ENCODE data around the gene ATG7. TPM values are rescaled to one million over a fixed set of nuclear protein-coding genes. Genes with fewer than 3 reads are reported as not detected.

Gene ATG7
- total RNA-seq, 1 donor from 2014 or later: 31.3 TPM

GRCh38 chr3:11463591-11463990 lies 191.4 kb downstream of the ATG7 start:
- no peaks in the 10 kb centered on the region for H3K27me3 ChIP-seq (ENCODE audit: control insufficient read depth, insufficient read depth, low read length)
- no peak for TF ChIP-seq CTCF (IDR thresholded peaks at IDR 0.05; ENCODE audit: insufficient read depth, low read length, poor library complexity, severe bottlenecking)
- DNase-seq (ENCODE audit: low read depth): no peak
- no peak overlapping the region for H3K4me3 ChIP-seq (ENCODE audit: low read depth, low read length)
- H3K36me3 ChIP-seq (ENCODE audit: control insufficient read depth, insufficient read depth, low read length): no peaks in the 10 kb centered on the region

GRCh38 chr3:11464356-11464755 lies 192.2 kb downstream of the ATG7 start:
- H3K27me3 ChIP-seq (ENCODE audit: control insufficient read depth, insufficient read depth, low read length): no peaks in the 10 kb centered on the region
- no peak for TF ChIP-seq CTCF (IDR thresholded peaks at IDR 0.05; ENCODE audit: insufficient read depth, low read length, poor library complexity, severe bottlenecking)
- H3K4me3 ChIP-seq (ENCODE audit: low read depth, low read length): no peak overlapping the region
- no peak for DNase-seq (ENCODE audit: low read depth)
- no peaks in the 10 kb centered on the region for H3K36me3 ChIP-seq (ENCODE audit: control insufficient read depth, insufficient read depth, low read length)

- DNase-seq (ENCODE audit: low read depth): no peak
- TF ChIP-seq CTCF (IDR thresholded peaks at IDR 0.05; ENCODE audit: insufficient read depth, low read length, poor library complexity, severe bottlenecking): no peak
- no peaks in the 10 kb centered on the region for H3K27me3 ChIP-seq (ENCODE audit: control insufficient read depth, insufficient read depth, low read length)
- H3K36me3 ChIP-seq (ENCODE audit: control insufficient read depth, insufficient read depth, low read length): no peaks in the 10 kb centered on the region
- H3K4me3 ChIP-seq (ENCODE audit: low read depth, low read length): no peak overlapping the region
Measured at GRCh38 chr3:11465744-11466616, 193.8 kb downstream of the ATG7 start.

GRCh38 chr3:11467875-11468274 lies 195.7 kb downstream of the ATG7 start:
- Histone ChIP-seq H3K36me3 (ENCODE audit: control insufficient read depth, insufficient read depth, low read length) (no peaks in the 10 kb centered on the region), H3K4me3 (ENCODE audit: low read depth, low read length) (no peak overlapping the region), H3K27me3 (ENCODE audit: control insufficient read depth, insufficient read depth, low read length) (no peaks in the 10 kb centered on the region)
- no peak for TF ChIP-seq CTCF (IDR thresholded peaks at IDR 0.05; ENCODE audit: insufficient read depth, low read length, poor library complexity, severe bottlenecking)
- DNase-seq (ENCODE audit: low read depth): no peak

GRCh38 chr3:11470031-11470853 lies 198.0 kb downstream of the ATG7 start:
- no peaks in the 10 kb centered on the region for H3K36me3 ChIP-seq (ENCODE audit: control insufficient read depth, insufficient read depth, low read length)
- no peak for DNase-seq (ENCODE audit: low read depth)
- H3K27me3 ChIP-seq (ENCODE audit: control insufficient read depth, insufficient read depth, low read length): no peaks in the 10 kb centered on the region
- no peak overlapping the region for H3K4me3 ChIP-seq (ENCODE audit: low read depth, low read length)
- no peak for TF ChIP-seq CTCF (IDR thresholded peaks at IDR 0.05; ENCODE audit: insufficient read depth, low read length, poor library complexity, severe bottlenecking)

Measured in kidney epithelial cell (primary cell).